OCI-LY3 (cell line): ENCODE results near the gene TNRC6C.

ENCODE experiments used
- H2AFZ ChIP-seq: fragments of 200-600, 300-600 bp; shearing (Covaris generic); 2 replicates; pipeline ENCODE4 v1.6.0; 2014; ENCODE audit warnings: antibody characterized with exemption, low read depth, low read length
- H3K27ac ChIP-seq: fragments of 200-600, 300-600 bp; sonication (generic); 2 replicates; pipeline ENCODE4 v1.5.1; 2014; ENCODE audit warnings: mild to moderate bottlenecking, low read length, moderate library complexity, mixed read lengths
- H3K27me3 ChIP-seq: fragments of 200-600, 300-600 bp; sonication (generic); 2 replicates; pipeline ENCODE4 v1.6.1; 2014; ENCODE audit warnings: low read depth, low read length, mixed read lengths
- H3K36me3 ChIP-seq: fragments of 200-600, 300-600 bp; sonication (generic); replicated peaks from 2 replicates; pipeline ENCODE3; 2014; ENCODE audit warnings: low read depth, low read length, mixed read lengths
- H3K4me1 ChIP-seq: fragments of 300-600, 200-600 bp; sonication (generic); 2 replicates; pipeline ENCODE4 v1.6.1; 2014; ENCODE audit warnings: low read length, mixed read lengths
- H3K4me2 ChIP-seq: fragments of 200-600, 300-600 bp; sonication (generic); 2 replicates; pipeline ENCODE4 v1.6.1; 2014; ENCODE audit warnings: low read length, mixed read lengths
- H3K4me3 ChIP-seq: fragments of 300-600, 200-600 bp; sonication (generic); 2 replicates; pipeline ENCODE4 v1.5.1; 2014; ENCODE audit warnings: antibody characterized with exemption, mild to moderate bottlenecking, low read length, moderate library complexity
- H3K79me2 ChIP-seq: fragments of 300-600, 200-600 bp; shearing (Covaris generic); 2 replicates; pipeline ENCODE4 v1.6.1; 2014; ENCODE audit warnings: mild to moderate bottlenecking, low read length, mixed read lengths
- H3K9ac ChIP-seq: fragments of 300-600, 200-600 bp; shearing (Covaris generic); 2 replicates; pipeline ENCODE4 v1.6.0; 2014; ENCODE audit warnings: mild to moderate bottlenecking, low read length, moderate library complexity
- H3K9me3 ChIP-seq: fragments of 200-600, 300-600 bp; shearing (Covaris generic); 2 replicates; pipeline ENCODE4 v1.6.1; 2014; ENCODE audit warnings: low read length, mixed read lengths; ENCODE audit not compliant: insufficient read depth
- H4K20me1 ChIP-seq: fragments of 200-600, 300-600 bp; sonication (generic); 2 replicates; pipeline ENCODE4 v1.6.1; 2016; ENCODE audit warnings: low read length, mixed read lengths; ENCODE audit not compliant: insufficient read depth
- CTCF ChIP-seq: fragments of 200-600, 300-600 bp; sonication (generic); IDR thresholded peaks from 2 replicates; pipeline ENCODE4 v1.5.1; 2014; ENCODE audit warnings: antibody characterized with exemption, low read length, low read depth
- EZH2phosphoT487 ChIP-seq: fragments of 200-600 bp; shearing (Covaris generic); IDR thresholded peaks from 2 replicates; pipeline ENCODE4 v1.6.1; 2018; ENCODE audit warnings: antibody characterized with exemption, mixed run types, low read depth

Gene TNRC6C

GRCh38 chr17:77925831-77926543, 32.5 kb upstream of the TNRC6C start:
- H3K4me2 ChIP-seq: no peak overlapping the region
- no peak overlapping the region for H3K9ac ChIP-seq
- TF ChIP-seq EZH2phosphoT487: no peak
- TF ChIP-seq CTCF: no peak
- peaks cover 51% of the 10 kb centered on the region for H3K27me3 ChIP-seq
- no peaks in the 10 kb centered on the region for H3K9me3 ChIP-seq
- no peak overlapping the region for H2AFZ ChIP-seq
- no peaks in the 10 kb centered on the region for H3K79me2 ChIP-seq
- H3K36me3 ChIP-seq: no peaks in the 10 kb centered on the region
- H3K4me1 ChIP-seq: no peaks in the 10 kb centered on the region
- H3K4me3 ChIP-seq: no peak overlapping the region
- H3K27ac ChIP-seq: no peak overlapping the region
- H4K20me1 ChIP-seq: no peaks in the 10 kb centered on the region

- H3K4me2 ChIP-seq: no peak overlapping the region
- H3K9me3 ChIP-seq: no peaks in the 10 kb centered on the region
- no peaks in the 10 kb centered on the region for H3K79me2 ChIP-seq
- H3K27me3 ChIP-seq: peaks cover 42% of the 10 kb centered on the region
- H3K4me3 ChIP-seq: no peak overlapping the region
- no peak overlapping the region for H3K9ac ChIP-seq
- no peaks in the 10 kb centered on the region for H3K36me3 ChIP-seq
- no peaks in the 10 kb centered on the region for H4K20me1 ChIP-seq
- H3K27ac ChIP-seq: no peak overlapping the region
- no peaks in the 10 kb centered on the region for H3K4me1 ChIP-seq
- H2AFZ ChIP-seq: no peak overlapping the region
- TF ChIP-seq EZH2phosphoT487 (no peak), CTCF (no peak)
Observed at GRCh38 chr17:77926981-77927380, 31.5 kb upstream of the TNRC6C start.

DNA sequence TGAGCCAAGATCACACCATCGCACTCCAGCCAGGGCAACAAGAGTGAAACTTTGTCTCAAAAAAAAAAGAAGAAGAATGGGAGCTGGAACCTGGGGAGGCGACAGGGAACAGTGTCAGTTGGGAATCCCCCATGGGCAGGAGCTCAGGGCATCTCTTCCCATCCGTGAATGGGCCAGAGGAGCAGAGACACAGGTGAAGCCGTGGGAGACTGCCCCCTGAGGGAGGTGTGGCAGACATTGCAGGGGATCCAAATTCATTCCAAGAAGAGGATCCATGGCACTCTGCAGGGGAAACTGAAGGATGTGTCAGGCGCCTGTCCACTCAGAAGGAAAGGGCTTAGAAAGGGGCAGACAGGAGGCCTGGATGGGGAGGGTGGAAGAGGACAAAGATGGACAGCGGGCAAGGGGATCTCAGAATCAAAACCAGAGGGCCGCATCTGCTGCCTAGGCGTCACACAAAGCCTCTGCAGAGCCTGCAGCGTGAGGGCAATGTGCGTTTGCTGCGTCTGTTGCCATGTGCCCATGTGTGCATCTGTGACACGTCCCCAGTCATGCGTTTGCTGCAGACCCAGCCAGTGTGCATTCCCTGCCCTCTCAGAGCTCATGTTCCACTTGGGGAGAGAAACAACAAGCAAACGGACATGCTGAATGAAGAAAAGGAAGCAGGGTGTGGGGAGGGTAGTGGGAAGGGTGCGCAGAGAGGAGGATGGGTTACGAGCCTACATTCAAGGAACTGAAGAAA, 30.6 kb upstream of the TNRC6C start:
- TF ChIP-seq EZH2phosphoT487: no peak
- TF ChIP-seq CTCF: no peak
- Histone ChIP-seq H3K27ac (no peak overlapping the region), H2AFZ (no peak overlapping the region), H3K27me3 (peaks cover 33% of the 10 kb centered on the region), H3K4me3 (no peak overlapping the region), H3K36me3 (no peaks in the 10 kb centered on the region), H3K79me2 (no peaks in the 10 kb centered on the region), H3K9ac (no peak overlapping the region), H3K9me3 (no peaks in the 10 kb centered on the region), H4K20me1 (no peaks in the 10 kb centered on the region), H3K4me1 (no peaks in the 10 kb centered on the region), H3K4me2 (no peak overlapping the region)

- Histone ChIP-seq H3K36me3 (no peaks in the 10 kb centered on the region), H3K27ac (no peak overlapping the region), H3K4me2 (no peak overlapping the region), H2AFZ (no peak overlapping the region), H4K20me1 (no peaks in the 10 kb centered on the region), H3K9ac (no peak overlapping the region), H3K79me2 (no peaks in the 10 kb centered on the region), H3K27me3 (peaks cover 32% of the 10 kb centered on the region), H3K9me3 (no peaks in the 10 kb centered on the region), H3K4me3 (no peak overlapping the region), H3K4me1 (no peaks in the 10 kb centered on the region)
- TF ChIP-seq EZH2phosphoT487 (no peak), CTCF (no peak)
Observed at GRCh38 chr17:77928519-77929179, 29.9 kb upstream of the TNRC6C start.
